Osteoblast (primary cell): Measurements from ENCODE around the gene RAB36. TPM values are rescaled to one million over a fixed set of nuclear protein-coding genes. Genes with fewer than 3 reads are reported as not detected.

ENCODE experiments used
- DNase-seq: peaks from one replicate; pipeline ENCODE4 v3.0.0; 2011; ENCODE audit warnings: low spot score, mixed read lengths; ENCODE audit not compliant: insufficient read length; ENCODE audit errors: missing footprints
- H2AFZ ChIP-seq: 2 replicates; pipeline ENCODE4 v1.6.0; 2011; ENCODE audit warnings: mild to moderate bottlenecking, low read length
- H3K27ac ChIP-seq: 2 replicates; pipeline ENCODE4 v1.5.1; 2011; ENCODE audit warnings: mild to moderate bottlenecking, low read depth, low read length, moderate library complexity
- H3K27me3 ChIP-seq: 2 replicates; pipeline ENCODE4 v1.6.0; 2012; ENCODE audit warnings: mild to moderate bottlenecking, control low read depth, inconsistent platforms, low read length, moderate library complexity; ENCODE audit not compliant: insufficient read depth
- H3K36me3 ChIP-seq: 2 replicates; pipeline ENCODE4 v1.5.1; 2011; ENCODE audit warnings: mild to moderate bottlenecking, low read length, control low read depth, moderate library complexity; ENCODE audit not compliant: insufficient read depth
- H3K4me1 ChIP-seq: 2 replicates; pipeline ENCODE4 v1.5.1; 2011; ENCODE audit warnings: mild to moderate bottlenecking, low read length, control low read depth, moderate library complexity; ENCODE audit not compliant: insufficient read depth
- H3K4me2 ChIP-seq: 2 replicates; pipeline ENCODE4 v1.6.0; 2011; ENCODE audit warnings: mild to moderate bottlenecking, low read length; ENCODE audit not compliant: insufficient read depth
- H3K4me3 ChIP-seq: fragments of 200-600 bp; sonication (generic); 3 replicates; pipeline ENCODE4 v1.5.1; 2012; ENCODE audit warnings: mild to moderate bottlenecking, low read length, inconsistent platforms; ENCODE audit not compliant: insufficient read depth
- H3K79me2 ChIP-seq: 2 replicates; pipeline ENCODE4 v1.6.0; 2012; ENCODE audit warnings: mild to moderate bottlenecking, low read length, control low read depth, inconsistent platforms; ENCODE audit not compliant: insufficient read depth
- H3K9me3 ChIP-seq: 2 replicates; pipeline ENCODE4 v1.5.1; 2011; ENCODE audit warnings: low read depth, low read length, control low read depth
- H4K20me1 ChIP-seq: 2 replicates; pipeline ENCODE4 v1.6.0; 2012; ENCODE audit warnings: mild to moderate bottlenecking, low read length, control low read depth; ENCODE audit not compliant: insufficient read depth
- total RNA-seq: library from RNA; depleted of rRNA; stranded (reverse); fragments of >200 nt; gene quantifications from 2 replicates; pipeline ENCODE4 v1.2.3, GENCODE V29; 2012
- TF ChIP-seq, protein P1 (sequence below): IDR thresholded peaks from 2 replicates; pipeline ENCODE4 v1.5.1; 2011; ENCODE audit warnings: mild to moderate bottlenecking, low read depth, low read length, moderate library complexity; ENCODE audit errors: extremely low read depth

Gene RAB36
- total RNA-seq, 1 donor, result 7.6 TPM

DNA sequence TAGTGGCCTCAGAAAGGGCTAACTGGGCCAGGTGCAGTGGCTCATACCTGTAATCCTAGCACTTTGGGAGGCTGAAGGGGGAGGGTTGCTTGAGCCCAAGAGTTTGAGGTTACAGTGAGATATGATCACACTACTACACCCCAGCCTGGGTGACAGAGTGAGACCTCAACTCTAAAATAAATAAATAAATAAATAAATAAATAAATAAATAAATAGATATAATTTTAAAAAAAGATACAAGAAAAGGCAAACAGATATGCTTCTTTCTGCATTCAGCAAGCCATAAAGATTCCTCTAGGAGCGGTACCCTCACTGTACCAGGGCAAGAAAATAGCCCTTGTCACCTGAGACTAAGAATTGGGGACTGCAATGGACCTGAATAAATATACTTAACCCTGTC, 2.2 kb upstream of the RAB36 start:
- H3K4me1 ChIP-seq, result peaks cover 32% of the 10 kb centered on the region
- H2AFZ ChIP-seq, result no peak overlapping the region
- no peak overlapping the region for H3K4me3 ChIP-seq
- no peaks in the 10 kb centered on the region for H3K9me3 ChIP-seq
- no peak overlapping the region for H3K27ac ChIP-seq
- no peak overlapping the region for H3K4me2 ChIP-seq
- TF ChIP-seq, protein P1, sequence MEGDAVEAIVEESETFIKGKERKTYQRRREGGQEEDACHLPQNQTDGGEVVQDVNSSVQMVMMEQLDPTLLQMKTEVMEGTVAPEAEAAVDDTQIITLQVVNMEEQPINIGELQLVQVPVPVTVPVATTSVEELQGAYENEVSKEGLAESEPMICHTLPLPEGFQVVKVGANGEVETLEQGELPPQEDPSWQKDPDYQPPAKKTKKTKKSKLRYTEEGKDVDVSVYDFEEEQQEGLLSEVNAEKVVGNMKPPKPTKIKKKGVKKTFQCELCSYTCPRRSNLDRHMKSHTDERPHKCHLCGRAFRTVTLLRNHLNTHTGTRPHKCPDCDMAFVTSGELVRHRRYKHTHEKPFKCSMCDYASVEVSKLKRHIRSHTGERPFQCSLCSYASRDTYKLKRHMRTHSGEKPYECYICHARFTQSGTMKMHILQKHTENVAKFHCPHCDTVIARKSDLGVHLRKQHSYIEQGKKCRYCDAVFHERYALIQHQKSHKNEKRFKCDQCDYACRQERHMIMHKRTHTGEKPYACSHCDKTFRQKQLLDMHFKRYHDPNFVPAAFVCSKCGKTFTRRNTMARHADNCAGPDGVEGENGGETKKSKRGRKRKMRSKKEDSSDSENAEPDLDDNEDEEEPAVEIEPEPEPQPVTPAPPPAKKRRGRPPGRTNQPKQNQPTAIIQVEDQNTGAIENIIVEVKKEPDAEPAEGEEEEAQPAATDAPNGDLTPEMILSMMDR, result no peak
- H3K27me3 ChIP-seq, result no peaks in the 10 kb centered on the region
- no peak for DNase-seq
- peaks cover 4% of the 10 kb centered on the region for H4K20me1 ChIP-seq
- no peaks in the 10 kb centered on the region for H3K36me3 ChIP-seq
- H3K79me2 ChIP-seq, result no peaks in the 10 kb centered on the region

DNA sequence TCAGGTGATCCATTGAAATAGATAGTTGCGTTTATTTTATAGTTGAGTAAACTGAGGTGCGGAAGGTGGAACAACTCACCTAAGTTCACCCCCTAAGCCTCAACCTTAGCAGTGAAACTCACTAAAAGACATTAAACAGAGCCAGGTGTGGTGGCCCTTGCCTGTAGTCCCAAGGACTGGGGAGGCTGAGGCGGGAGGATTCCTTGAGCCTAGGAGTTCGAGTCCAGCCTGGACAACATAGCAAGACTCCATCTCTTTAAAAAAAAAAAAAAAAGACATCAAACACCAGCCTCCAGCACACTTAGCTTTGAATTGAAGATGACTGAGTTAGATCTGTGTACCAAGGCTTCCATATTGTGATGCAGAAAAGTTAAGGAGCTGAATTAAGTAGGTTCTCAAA, 845 bp upstream of the RAB36 start:
- Histone ChIP-seq H3K27me3 (no peaks in the 10 kb centered on the region), H3K36me3 (no peaks in the 10 kb centered on the region), H3K4me1 (peaks cover 24% of the 10 kb centered on the region), H3K79me2 (no peaks in the 10 kb centered on the region), H3K27ac (no peak overlapping the region), H3K9me3 (no peaks in the 10 kb centered on the region), H3K4me2 (peak overlapping the region; percentile 89), H4K20me1 (peaks cover 8% of the 10 kb centered on the region), H3K4me3 (peak overlapping the region; percentile 78), H2AFZ (peak overlapping the region; percentile 13)
- TF ChIP-seq, protein P1, result no peak
- no peak for DNase-seq

DNA sequence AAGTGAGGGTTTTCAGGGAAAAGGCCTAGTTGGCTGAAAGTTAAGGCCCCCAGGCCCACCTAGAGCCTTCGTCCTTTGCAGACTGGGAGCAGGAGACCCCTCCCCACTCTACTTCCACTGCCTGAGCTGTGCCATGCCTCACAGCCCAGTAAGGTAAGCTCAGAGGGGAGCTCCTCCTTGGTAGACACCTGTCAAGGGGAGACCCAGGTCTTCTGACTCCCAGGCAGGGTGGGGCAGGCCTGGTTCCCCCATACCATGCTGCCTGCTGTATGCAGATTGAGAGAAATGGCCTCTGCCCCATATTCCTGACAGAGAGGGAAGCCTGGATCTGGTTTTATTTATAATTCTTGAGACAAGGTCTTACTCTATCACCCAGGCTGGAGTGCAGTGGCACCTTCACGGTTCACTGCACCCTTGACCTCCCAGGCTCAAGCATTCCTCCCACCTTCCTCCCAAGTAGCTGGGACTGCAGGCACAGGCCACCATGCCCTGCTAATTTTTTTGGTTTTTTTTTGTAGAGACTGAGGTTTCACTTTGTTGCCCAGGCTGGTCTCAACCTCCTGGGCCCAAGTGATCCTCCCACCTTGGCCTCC, 697 bp downstream of the RAB36 start:
- Histone ChIP-seq H2AFZ (peak overlapping the region; percentile 96), H3K4me2 (peak overlapping the region; percentile 89), H3K4me1 (peaks cover 24% of the 10 kb centered on the region), H3K27ac (peak overlapping the region; percentile 83), H3K79me2 (no peaks in the 10 kb centered on the region), H3K9me3 (no peaks in the 10 kb centered on the region), H3K36me3 (no peaks in the 10 kb centered on the region), H3K4me3 (peak overlapping the region; percentile 78), H3K27me3 (no peaks in the 10 kb centered on the region), H4K20me1 (peaks cover 8% of the 10 kb centered on the region)
- TF ChIP-seq, protein P1, result no peak
- DNase-seq, result no peak

DNA sequence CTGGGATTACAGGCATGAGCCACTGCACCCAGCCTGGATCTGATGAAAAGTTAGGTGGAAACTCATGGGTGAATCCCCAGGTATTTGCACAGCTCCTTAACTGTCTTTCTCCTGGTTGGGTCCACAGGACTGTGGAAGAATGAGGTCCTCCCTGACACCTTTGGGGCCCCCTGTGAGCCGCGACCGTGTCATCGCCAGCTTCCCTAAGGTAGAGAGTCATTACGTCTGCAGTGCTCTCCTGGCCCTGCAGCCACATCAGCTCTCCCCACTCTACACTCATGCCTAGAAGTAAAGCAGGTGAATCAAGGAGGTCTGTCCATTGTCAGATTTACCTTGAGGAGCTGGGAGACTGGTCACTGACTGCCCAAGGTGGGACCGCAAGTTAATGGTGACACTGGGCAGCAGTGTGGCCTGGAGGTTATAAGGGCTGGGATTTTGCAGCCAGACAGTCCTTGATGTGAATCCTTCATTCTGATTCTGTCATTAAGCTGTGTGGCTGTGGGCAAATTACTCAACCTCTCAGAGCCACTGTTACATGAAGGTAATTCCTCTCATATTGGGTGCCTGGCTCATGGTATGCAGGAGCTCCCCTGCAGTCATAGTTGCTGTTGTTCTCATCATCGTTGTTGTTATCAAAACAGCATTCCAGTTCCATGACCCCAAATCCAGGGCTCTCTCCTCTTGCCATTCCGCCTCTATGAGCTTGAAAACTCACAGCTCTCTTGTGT, 1.4 kb downstream of the RAB36 start:
- Histone ChIP-seq H4K20me1 (peaks cover 8% of the 10 kb centered on the region), H3K4me2 (no peak overlapping the region), H3K4me3 (no peak overlapping the region), H3K9me3 (no peaks in the 10 kb centered on the region), H3K79me2 (no peaks in the 10 kb centered on the region), H2AFZ (no peak overlapping the region), H3K27ac (no peak overlapping the region), H3K27me3 (no peaks in the 10 kb centered on the region), H3K4me1 (peaks cover 24% of the 10 kb centered on the region), H3K36me3 (no peaks in the 10 kb centered on the region)
- TF ChIP-seq, protein P1, result no peak
- DNase-seq, result no peak
